Stromal cell of bone marrow (primary cell): ENCODE data around the gene LIMCH1.
"Not testable (repeated sequence)": the region's sequence is repeated elsewhere in the genome, so short reads cannot be mapped to it uniquely, and the experiment has no call there.

Experiments used
- DNase-seq: peaks from one replicate; pipeline ENCODE4 v3.0.0-alpha.2; 2012; ENCODE audit warnings: low read depth

LIMCH1 gene

GRCh38 chr4:41734371-41734770 is 196.4 kb downstream of the LIMCH1 start:
- no peak for DNase-seq

GRCh38 chr4:41737491-41737890 is 199.5 kb downstream of the LIMCH1 start:
- DNase-seq, result not testable (repeated sequence)

- DNase-seq, result no peak
Measured at GRCh38 chr4:41741354-41741753, 203.4 kb downstream of the LIMCH1 start.

GRCh38 chr4:41744572-41745291 is 206.8 kb downstream of the LIMCH1 start:
- no peak for DNase-seq

GRCh38 chr4:41745292-41746024 is 207.5 kb downstream of the LIMCH1 start:
- DNase-seq, result no peak

- no peak for DNase-seq
Measured at GRCh38 chr4:41746025-41746439, 208.1 kb downstream of the LIMCH1 start.

- DNase-seq, result no peak
Measured at GRCh38 chr4:41746440-41747229, 208.7 kb downstream of the LIMCH1 start.

- no peak for DNase-seq
Measured at GRCh38 chr4:41747230-41748055, 209.5 kb downstream of the LIMCH1 start.

GRCh38 chr4:41748074-41748570 is 210.2 kb downstream of the LIMCH1 start:
- no peak for DNase-seq

DNA sequence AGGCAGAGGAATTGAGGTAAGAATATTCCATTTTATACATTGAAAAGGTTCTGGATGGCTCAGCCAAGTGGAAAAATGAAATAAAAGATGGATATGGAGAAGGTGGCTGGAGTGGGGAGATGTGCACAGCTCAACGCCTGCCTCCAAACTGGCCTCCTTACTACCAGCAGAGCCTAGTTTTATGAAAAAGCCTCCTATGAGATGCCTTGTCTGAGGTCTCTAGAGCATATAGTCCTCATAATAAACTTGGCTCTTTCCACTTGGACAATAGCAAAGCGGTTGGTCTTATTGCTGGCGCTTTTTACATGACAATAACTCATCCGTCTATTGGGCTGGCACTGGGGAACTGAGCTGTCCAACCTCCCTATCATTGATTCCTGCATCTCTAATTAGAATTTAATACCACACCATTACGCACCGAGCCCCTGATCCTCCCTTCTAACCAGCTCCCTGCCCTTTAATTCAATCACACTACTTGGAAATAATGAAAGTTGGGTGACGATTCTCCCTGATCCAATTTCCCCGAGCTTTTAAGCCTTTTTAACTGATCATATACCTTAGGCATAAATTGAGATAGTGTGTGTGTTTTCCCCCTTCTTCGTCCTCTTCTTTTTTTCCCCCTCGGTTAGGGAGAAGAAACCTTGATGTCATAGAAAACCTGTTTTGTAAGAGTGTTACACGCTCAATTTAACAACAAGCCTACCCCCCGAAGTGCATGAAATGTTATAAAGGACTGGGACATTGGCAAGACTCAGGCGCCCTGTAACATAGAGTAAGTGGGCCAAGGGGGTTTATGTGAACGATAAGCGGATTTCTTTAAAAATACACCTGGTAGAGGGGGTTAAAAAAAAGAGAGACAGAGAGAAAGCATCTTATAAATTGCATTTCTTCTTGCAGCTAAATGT is 210.9 kb downstream of the LIMCH1 start, which contains the start of gene PHOX2B:
Gene PHOX2B (minus strand): TSS at position 155 of the 905 bp plus-strand sequence. CDS start 115 bp downstream, at position 40.
- DNase-seq, result no peak

GRCh38 chr4:41749631-41750039 is 211.7 kb downstream of the LIMCH1 start:
- DNase-seq, result no peak
